ENCODE measurements around the gene CACNA1E.

The CACNA1E gene

GRCh38 chr1:181618559-181618958 lies 135.2 kb downstream of the CACNA1E start:
- no peaks in the 10 kb centered on the region for H3K36me3 ChIP-seq (ENCODE audit: insufficient read depth, low read depth, low read length)
- H3K27ac ChIP-seq (ENCODE audit: low read length): no peak overlapping the region
- no peaks in the 10 kb centered on the region for H3K27me3 ChIP-seq (ENCODE audit: insufficient read depth, low read length)
- no peak overlapping the region for H3K4me3 ChIP-seq (ENCODE audit: low read length)
- no peak overlapping the region for H3K9ac ChIP-seq (ENCODE audit: low read depth, low read length)
- no peaks in the 10 kb centered on the region for H3K9me3 ChIP-seq (ENCODE audit: insufficient read depth, low read depth, low read length)
- H3K4me1 ChIP-seq (ENCODE audit: insufficient read depth, low read length): no peaks in the 10 kb centered on the region

GRCh38 chr1:181620183-181620582 lies 136.9 kb downstream of the CACNA1E start:
- H3K36me3 ChIP-seq (ENCODE audit: insufficient read depth, low read depth, low read length): no peaks in the 10 kb centered on the region
- no peaks in the 10 kb centered on the region for H3K4me1 ChIP-seq (ENCODE audit: insufficient read depth, low read length)
- no peak overlapping the region for H3K27ac ChIP-seq (ENCODE audit: low read length)
- H3K9me3 ChIP-seq (ENCODE audit: insufficient read depth, low read depth, low read length): no peaks in the 10 kb centered on the region
- no peak overlapping the region for H3K4me3 ChIP-seq (ENCODE audit: low read length)
- no peak overlapping the region for H3K9ac ChIP-seq (ENCODE audit: low read depth, low read length)
- no peaks in the 10 kb centered on the region for H3K27me3 ChIP-seq (ENCODE audit: insufficient read depth, low read length)

GRCh38 chr1:181623850-181624249 lies 140.5 kb downstream of the CACNA1E start:
- H3K4me3 ChIP-seq (ENCODE audit: low read length): no peak overlapping the region
- no peaks in the 10 kb centered on the region for H3K4me1 ChIP-seq (ENCODE audit: insufficient read depth, low read length)
- H3K9ac ChIP-seq (ENCODE audit: low read depth, low read length): no peak overlapping the region
- H3K36me3 ChIP-seq (ENCODE audit: insufficient read depth, low read depth, low read length): no peaks in the 10 kb centered on the region
- no peaks in the 10 kb centered on the region for H3K27me3 ChIP-seq (ENCODE audit: insufficient read depth, low read length)
- H3K27ac ChIP-seq (ENCODE audit: low read length): no peak overlapping the region
- no peaks in the 10 kb centered on the region for H3K9me3 ChIP-seq (ENCODE audit: insufficient read depth, low read depth, low read length)

- Histone ChIP-seq H3K4me1 (ENCODE audit: insufficient read depth, low read length) (no peaks in the 10 kb centered on the region), H3K9me3 (ENCODE audit: insufficient read depth, low read depth, low read length) (no peaks in the 10 kb centered on the region), H3K4me3 (ENCODE audit: low read length) (no peak overlapping the region), H3K27me3 (ENCODE audit: insufficient read depth, low read length) (no peaks in the 10 kb centered on the region), H3K9ac (ENCODE audit: low read depth, low read length) (no peak overlapping the region), H3K36me3 (ENCODE audit: insufficient read depth, low read depth, low read length) (no peaks in the 10 kb centered on the region), H3K27ac (ENCODE audit: low read length) (no peak overlapping the region)
Measured at GRCh38 chr1:181626279-181626938, 143.1 kb downstream of the CACNA1E start.

GRCh38 chr1:181630398-181630797 lies 147.1 kb downstream of the CACNA1E start:
- H3K4me1 ChIP-seq (ENCODE audit: insufficient read depth, low read length): no peaks in the 10 kb centered on the region
- H3K9ac ChIP-seq (ENCODE audit: low read depth, low read length): no peak overlapping the region
- no peaks in the 10 kb centered on the region for H3K9me3 ChIP-seq (ENCODE audit: insufficient read depth, low read depth, low read length)
- no peaks in the 10 kb centered on the region for H3K36me3 ChIP-seq (ENCODE audit: insufficient read depth, low read depth, low read length)
- H3K4me3 ChIP-seq (ENCODE audit: low read length): no peak overlapping the region
- no peaks in the 10 kb centered on the region for H3K27me3 ChIP-seq (ENCODE audit: insufficient read depth, low read length)
- H3K27ac ChIP-seq (ENCODE audit: low read length): no peak overlapping the region

GRCh38 chr1:181630838-181631237 lies 147.5 kb downstream of the CACNA1E start:
- Histone ChIP-seq H3K27me3 (ENCODE audit: insufficient read depth, low read length) (no peaks in the 10 kb centered on the region), H3K4me3 (ENCODE audit: low read length) (no peak overlapping the region), H3K9ac (ENCODE audit: low read depth, low read length) (no peak overlapping the region), H3K9me3 (ENCODE audit: insufficient read depth, low read depth, low read length) (no peaks in the 10 kb centered on the region), H3K4me1 (ENCODE audit: insufficient read depth, low read length) (no peaks in the 10 kb centered on the region), H3K36me3 (ENCODE audit: insufficient read depth, low read depth, low read length) (no peaks in the 10 kb centered on the region), H3K27ac (ENCODE audit: low read length) (no peak overlapping the region)

- no peak overlapping the region for H3K9ac ChIP-seq (ENCODE audit: low read depth, low read length)
- no peak overlapping the region for H3K4me3 ChIP-seq (ENCODE audit: low read length)
- no peaks in the 10 kb centered on the region for H3K36me3 ChIP-seq (ENCODE audit: insufficient read depth, low read depth, low read length)
- no peaks in the 10 kb centered on the region for H3K9me3 ChIP-seq (ENCODE audit: insufficient read depth, low read depth, low read length)
- no peak overlapping the region for H3K27ac ChIP-seq (ENCODE audit: low read length)
- no peaks in the 10 kb centered on the region for H3K4me1 ChIP-seq (ENCODE audit: insufficient read depth, low read length)
- H3K27me3 ChIP-seq (ENCODE audit: insufficient read depth, low read length): no peaks in the 10 kb centered on the region
Measured at GRCh38 chr1:181632492-181632891, 149.2 kb downstream of the CACNA1E start.

GRCh38 chr1:181632960-181633359 lies 149.6 kb downstream of the CACNA1E start:
- H3K4me1 ChIP-seq (ENCODE audit: insufficient read depth, low read length): no peaks in the 10 kb centered on the region
- no peaks in the 10 kb centered on the region for H3K27me3 ChIP-seq (ENCODE audit: insufficient read depth, low read length)
- H3K27ac ChIP-seq (ENCODE audit: low read length): no peak overlapping the region
- no peak overlapping the region for H3K9ac ChIP-seq (ENCODE audit: low read depth, low read length)
- no peaks in the 10 kb centered on the region for H3K9me3 ChIP-seq (ENCODE audit: insufficient read depth, low read depth, low read length)
- no peaks in the 10 kb centered on the region for H3K36me3 ChIP-seq (ENCODE audit: insufficient read depth, low read depth, low read length)
- H3K4me3 ChIP-seq (ENCODE audit: low read length): no peak overlapping the region

GRCh38 chr1:181635110-181635509 lies 151.8 kb downstream of the CACNA1E start:
- no peak overlapping the region for H3K4me3 ChIP-seq (ENCODE audit: low read length)
- no peaks in the 10 kb centered on the region for H3K27me3 ChIP-seq (ENCODE audit: insufficient read depth, low read length)
- no peaks in the 10 kb centered on the region for H3K4me1 ChIP-seq (ENCODE audit: insufficient read depth, low read length)
- H3K9me3 ChIP-seq (ENCODE audit: insufficient read depth, low read depth, low read length): no peaks in the 10 kb centered on the region
- H3K27ac ChIP-seq (ENCODE audit: low read length): no peak overlapping the region
- H3K9ac ChIP-seq (ENCODE audit: low read depth, low read length): no peak overlapping the region
- no peaks in the 10 kb centered on the region for H3K36me3 ChIP-seq (ENCODE audit: insufficient read depth, low read depth, low read length)

GRCh38 chr1:181637998-181638397 lies 154.7 kb downstream of the CACNA1E start:
- no peak overlapping the region for H3K4me3 ChIP-seq (ENCODE audit: low read length)
- H3K27ac ChIP-seq (ENCODE audit: low read length): no peak overlapping the region
- no peaks in the 10 kb centered on the region for H3K36me3 ChIP-seq (ENCODE audit: insufficient read depth, low read depth, low read length)
- no peaks in the 10 kb centered on the region for H3K4me1 ChIP-seq (ENCODE audit: insufficient read depth, low read length)
- H3K9ac ChIP-seq (ENCODE audit: low read depth, low read length): no peak overlapping the region
- no peaks in the 10 kb centered on the region for H3K9me3 ChIP-seq (ENCODE audit: insufficient read depth, low read depth, low read length)
- no peaks in the 10 kb centered on the region for H3K27me3 ChIP-seq (ENCODE audit: insufficient read depth, low read length)

- no peaks in the 10 kb centered on the region for H3K9me3 ChIP-seq (ENCODE audit: insufficient read depth, low read depth, low read length)
- no peaks in the 10 kb centered on the region for H3K36me3 ChIP-seq (ENCODE audit: insufficient read depth, low read depth, low read length)
- H3K27ac ChIP-seq (ENCODE audit: low read length): no peak overlapping the region
- no peaks in the 10 kb centered on the region for H3K4me1 ChIP-seq (ENCODE audit: insufficient read depth, low read length)
- no peak overlapping the region for H3K9ac ChIP-seq (ENCODE audit: low read depth, low read length)
- no peak overlapping the region for H3K4me3 ChIP-seq (ENCODE audit: low read length)
- no peaks in the 10 kb centered on the region; the same call in 1 of the 2 replicates for H3K27me3 ChIP-seq (ENCODE audit: insufficient read depth, low read length)
Measured at GRCh38 chr1:181640956-181641355, 157.6 kb downstream of the CACNA1E start.

GRCh38 chr1:181643631-181644030 lies 160.3 kb downstream of the CACNA1E start:
- H3K27me3 ChIP-seq (ENCODE audit: insufficient read depth, low read length): no peaks in the 10 kb centered on the region; the same call in 1 of the 2 replicates
- H3K9me3 ChIP-seq (ENCODE audit: insufficient read depth, low read depth, low read length): no peaks in the 10 kb centered on the region
- no peaks in the 10 kb centered on the region for H3K36me3 ChIP-seq (ENCODE audit: insufficient read depth, low read depth, low read length)

More at GRCh38 chr1:181643631-181644030, 160.3 kb downstream of the CACNA1E start:
- Histone ChIP-seq H3K9ac (ENCODE audit: low read depth, low read length) (no peak overlapping the region), H3K4me1 (ENCODE audit: insufficient read depth, low read length) (no peaks in the 10 kb centered on the region), H3K27ac (ENCODE audit: low read length) (no peak overlapping the region), H3K4me3 (ENCODE audit: low read length) (no peak overlapping the region)
